GM19324 (cell line): ENCODE data around the gene KLHDC4.
"Not testable (repeated sequence)": the region's sequence is repeated elsewhere in the genome, so short reads cannot be mapped to it uniquely, and the experiment has no call there.

ENCODE experiments used
- ATAC-seq: cut with Tn5 transposase; IDR thresholded peaks from one replicate; pipeline ENCODE4 v1.9.1; 2021; ENCODE audit warnings: mild to moderate bottlenecking, moderate library complexity; ENCODE audit not compliant: unreplicated experiment, low FRiP score

The KLHDC4 gene

GRCh38 chr16:87688876-87689815 is 76.6 kb downstream of the KLHDC4 start:
- no peak for ATAC-seq

- ATAC-seq = no peak
Observed at GRCh38 chr16:87687998-87688529, 77.7 kb downstream of the KLHDC4 start.

GRCh38 chr16:87687126-87687910 is 78.5 kb downstream of the KLHDC4 start:
- ATAC-seq = no peak

GRCh38 chr16:87686697-87687096 is 79.1 kb downstream of the KLHDC4 start:
- ATAC-seq = no peak

- ATAC-seq = no peak
Observed at GRCh38 chr16:87685766-87686165, 80.0 kb downstream of the KLHDC4 start.

- ATAC-seq = no peak
Observed at GRCh38 chr16:87685405-87685755, 80.4 kb downstream of the KLHDC4 start.

GRCh38 chr16:87684711-87685404 is 80.9 kb downstream of the KLHDC4 start:
- no peak for ATAC-seq

- ATAC-seq = no peak
Observed at GRCh38 chr16:87684106-87684677, 81.6 kb downstream of the KLHDC4 start.

- no peak for ATAC-seq
Observed at GRCh38 chr16:87682852-87683399, 82.9 kb downstream of the KLHDC4 start.

- ATAC-seq = no peak
Observed at GRCh38 chr16:87681981-87682570, 83.7 kb downstream of the KLHDC4 start.

- not testable (repeated sequence) for ATAC-seq
Observed at GRCh38 chr16:87681051-87681602, 84.7 kb downstream of the KLHDC4 start.

GRCh38 chr16:87680272-87680644 is 85.5 kb downstream of the KLHDC4 start:
- no peak for ATAC-seq

- no peak for ATAC-seq
Observed at GRCh38 chr16:87679593-87680271, 86.1 kb downstream of the KLHDC4 start.

- no peak for ATAC-seq
Observed at GRCh38 chr16:87678618-87679017, 87.2 kb downstream of the KLHDC4 start.

- ATAC-seq = no peak
Observed at GRCh38 chr16:87677830-87678229, 88.0 kb downstream of the KLHDC4 start.

- no peak for ATAC-seq
Observed at GRCh38 chr16:87675111-87675719, 90.6 kb downstream of the KLHDC4 start.

- ATAC-seq = no peak
Observed at GRCh38 chr16:87674419-87674818, 91.4 kb downstream of the KLHDC4 start.

GRCh38 chr16:87671715-87672270 is 94.0 kb downstream of the KLHDC4 start:
- no peak for ATAC-seq
